Measurements from ENCODE around the gene MAP4K4.

The MAP4K4 gene

GRCh38 chr2:101895819-101896322, 198.4 kb downstream of the MAP4K4 start:
- H3K27me3 ChIP-seq (replicated peaks; ENCODE audit: control insufficient read depth, insufficient read depth, low read length): no peaks in the 10 kb centered on the region
- no peak for TF ChIP-seq CTCF (IDR thresholded peaks at IDR 0.05; ENCODE audit: insufficient read depth, low read length, poor library complexity, severe bottlenecking)
- H3K4me3 ChIP-seq (replicated peaks; ENCODE audit: low read depth, low read length): no peak overlapping the region
- no peaks in the 10 kb centered on the region for H3K36me3 ChIP-seq (ENCODE audit: control insufficient read depth, insufficient read depth, low read length)
- DNase-seq (ENCODE audit: extremely low read depth, insufficient read length): no peak

DNA sequence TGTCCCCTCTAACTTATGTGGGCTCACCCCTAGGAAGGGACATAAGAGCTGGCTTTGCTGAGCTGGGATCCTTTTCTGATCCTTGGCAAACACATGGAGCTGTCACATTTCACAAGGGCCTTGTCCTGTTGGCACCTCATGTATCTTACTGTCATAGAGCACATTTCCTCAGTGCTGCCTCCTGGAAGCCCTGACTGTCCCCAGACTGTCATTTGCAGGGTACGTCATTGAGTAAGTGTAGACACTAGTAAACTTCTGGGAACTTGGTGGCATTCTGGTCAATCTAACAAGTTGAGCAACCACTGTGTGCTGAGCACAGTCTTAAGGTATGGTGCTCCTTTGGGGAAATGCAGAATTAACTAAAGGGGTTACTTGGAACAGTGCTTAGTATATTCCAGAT, 199.8 kb downstream of the MAP4K4 start:
- Histone ChIP-seq H3K4me3 (replicated peaks; ENCODE audit: low read depth, low read length) (no peak overlapping the region), H3K27me3 (replicated peaks; ENCODE audit: control insufficient read depth, insufficient read depth, low read length) (no peaks in the 10 kb centered on the region), H3K36me3 (ENCODE audit: control insufficient read depth, insufficient read depth, low read length) (no peaks in the 10 kb centered on the region)
- no peak for DNase-seq (ENCODE audit: extremely low read depth, insufficient read length)
- no peak for TF ChIP-seq CTCF (IDR thresholded peaks at IDR 0.05; ENCODE audit: insufficient read depth, low read length, poor library complexity, severe bottlenecking)

DNA sequence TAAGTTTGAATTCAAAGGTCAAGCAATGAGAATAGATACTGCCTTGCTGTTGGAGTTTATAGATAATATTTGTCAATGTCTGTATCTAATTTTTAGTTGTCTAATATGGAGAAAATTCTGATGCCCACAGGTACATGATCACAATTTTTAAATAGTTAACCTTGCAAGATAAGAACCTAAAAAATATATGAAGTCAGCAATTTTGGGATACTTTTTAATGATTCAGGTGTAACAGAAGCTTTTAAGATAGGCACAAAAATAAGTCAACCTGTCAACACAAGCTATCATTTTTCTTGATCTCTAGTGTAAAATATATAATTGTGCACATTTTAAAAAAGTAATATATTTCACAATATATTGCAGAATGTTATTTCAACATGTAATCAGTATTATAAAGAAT, 201.8 kb downstream of the MAP4K4 start:
- no peak for TF ChIP-seq CTCF (IDR thresholded peaks at IDR 0.05; ENCODE audit: insufficient read depth, low read length, poor library complexity, severe bottlenecking)
- Histone ChIP-seq H3K27me3 (replicated peaks; ENCODE audit: control insufficient read depth, insufficient read depth, low read length) (no peaks in the 10 kb centered on the region), H3K36me3 (ENCODE audit: control insufficient read depth, insufficient read depth, low read length) (no peaks in the 10 kb centered on the region), H3K4me3 (replicated peaks; ENCODE audit: low read depth, low read length) (no peak overlapping the region)
- DNase-seq (ENCODE audit: extremely low read depth, insufficient read length): no peak

GRCh38 chr2:101899871-101900270, 202.4 kb downstream of the MAP4K4 start:
- Histone ChIP-seq H3K36me3 (ENCODE audit: control insufficient read depth, insufficient read depth, low read length) (no peaks in the 10 kb centered on the region), H3K4me3 (replicated peaks; ENCODE audit: low read depth, low read length) (no peak overlapping the region), H3K27me3 (replicated peaks; ENCODE audit: control insufficient read depth, insufficient read depth, low read length) (no peaks in the 10 kb centered on the region)
- TF ChIP-seq CTCF (IDR thresholded peaks at IDR 0.05; ENCODE audit: insufficient read depth, low read length, poor library complexity, severe bottlenecking): no peak
- no peak for DNase-seq (ENCODE audit: extremely low read depth, insufficient read length)

DNA sequence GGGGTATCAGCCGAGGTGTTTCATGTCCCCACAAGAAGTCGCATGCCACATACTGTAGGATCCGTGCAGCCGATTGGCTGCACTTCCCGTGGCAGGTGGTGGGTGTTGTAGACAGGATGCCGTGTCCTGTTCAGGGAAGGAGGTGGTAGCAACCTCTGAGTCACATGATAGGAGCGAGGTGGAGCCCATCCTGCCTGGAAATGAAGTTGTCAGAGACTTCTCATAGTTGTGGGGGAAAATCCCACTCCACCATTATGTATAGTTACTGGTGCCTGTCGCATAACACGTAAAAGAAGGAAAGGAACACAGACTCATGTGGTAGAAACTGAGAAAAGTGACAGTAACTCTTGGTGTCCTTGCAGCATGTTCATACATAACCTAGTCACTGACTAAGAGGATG, 202.9 kb downstream of the MAP4K4 start:
- H3K36me3 ChIP-seq (ENCODE audit: control insufficient read depth, insufficient read depth, low read length): no peaks in the 10 kb centered on the region
- no peak for TF ChIP-seq CTCF (IDR thresholded peaks at IDR 0.05; ENCODE audit: insufficient read depth, low read length, poor library complexity, severe bottlenecking)
- peak; percentile 24 for DNase-seq (ENCODE audit: extremely low read depth, insufficient read length)
- no peak overlapping the region for H3K4me3 ChIP-seq (replicated peaks; ENCODE audit: low read depth, low read length)
- H3K27me3 ChIP-seq (replicated peaks; ENCODE audit: control insufficient read depth, insufficient read depth, low read length): no peaks in the 10 kb centered on the region

- H3K27me3 ChIP-seq (replicated peaks; ENCODE audit: control insufficient read depth, insufficient read depth, low read length): no peaks in the 10 kb centered on the region
- DNase-seq (ENCODE audit: extremely low read depth, insufficient read length): no peak
- H3K36me3 ChIP-seq (ENCODE audit: control insufficient read depth, insufficient read depth, low read length): no peaks in the 10 kb centered on the region
- no peak overlapping the region for H3K4me3 ChIP-seq (replicated peaks; ENCODE audit: low read depth, low read length)
- no peak for TF ChIP-seq CTCF (IDR thresholded peaks at IDR 0.05; ENCODE audit: insufficient read depth, low read length, poor library complexity, severe bottlenecking)
Measured at GRCh38 chr2:101901241-101901640, 203.7 kb downstream of the MAP4K4 start.
